NCI-H748 (cell line): ENCODE results near the gene SAMD4A.

Experiments
- DNase-seq: peaks from one replicate; lab custom pipeline; 2025; ENCODE audit not compliant: unreplicated experiment; lab: John Stamatoyannopoulos, UW

Gene SAMD4A

GRCh38 chr14:54565785-54566409, 1.0 kb upstream of the SAMD4A start:
- peak; percentile 76 for DNase-seq

DNA sequence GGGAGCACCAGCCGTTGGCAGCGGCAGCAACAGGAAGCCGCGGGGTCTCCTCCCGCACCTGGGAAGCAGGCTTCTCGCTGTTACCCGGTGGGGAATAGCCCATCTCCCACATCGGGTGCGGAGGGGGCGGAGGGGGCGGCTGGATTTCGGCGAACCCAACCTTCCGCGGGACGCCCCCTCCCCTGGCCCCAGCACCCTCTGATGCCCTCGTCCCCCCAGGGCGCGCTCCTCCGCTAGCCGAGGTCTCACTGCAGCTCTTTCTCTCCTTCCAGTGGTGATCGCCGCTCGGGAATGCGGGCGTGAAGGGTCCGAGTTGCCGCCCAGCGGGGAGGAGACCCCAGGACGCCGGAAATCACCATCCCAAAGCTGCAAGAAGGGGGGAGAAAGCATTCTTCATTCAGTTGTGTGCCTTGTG, 303 bp downstream of the SAMD4A start:
- DNase-seq = peak; percentile 50

DNA sequence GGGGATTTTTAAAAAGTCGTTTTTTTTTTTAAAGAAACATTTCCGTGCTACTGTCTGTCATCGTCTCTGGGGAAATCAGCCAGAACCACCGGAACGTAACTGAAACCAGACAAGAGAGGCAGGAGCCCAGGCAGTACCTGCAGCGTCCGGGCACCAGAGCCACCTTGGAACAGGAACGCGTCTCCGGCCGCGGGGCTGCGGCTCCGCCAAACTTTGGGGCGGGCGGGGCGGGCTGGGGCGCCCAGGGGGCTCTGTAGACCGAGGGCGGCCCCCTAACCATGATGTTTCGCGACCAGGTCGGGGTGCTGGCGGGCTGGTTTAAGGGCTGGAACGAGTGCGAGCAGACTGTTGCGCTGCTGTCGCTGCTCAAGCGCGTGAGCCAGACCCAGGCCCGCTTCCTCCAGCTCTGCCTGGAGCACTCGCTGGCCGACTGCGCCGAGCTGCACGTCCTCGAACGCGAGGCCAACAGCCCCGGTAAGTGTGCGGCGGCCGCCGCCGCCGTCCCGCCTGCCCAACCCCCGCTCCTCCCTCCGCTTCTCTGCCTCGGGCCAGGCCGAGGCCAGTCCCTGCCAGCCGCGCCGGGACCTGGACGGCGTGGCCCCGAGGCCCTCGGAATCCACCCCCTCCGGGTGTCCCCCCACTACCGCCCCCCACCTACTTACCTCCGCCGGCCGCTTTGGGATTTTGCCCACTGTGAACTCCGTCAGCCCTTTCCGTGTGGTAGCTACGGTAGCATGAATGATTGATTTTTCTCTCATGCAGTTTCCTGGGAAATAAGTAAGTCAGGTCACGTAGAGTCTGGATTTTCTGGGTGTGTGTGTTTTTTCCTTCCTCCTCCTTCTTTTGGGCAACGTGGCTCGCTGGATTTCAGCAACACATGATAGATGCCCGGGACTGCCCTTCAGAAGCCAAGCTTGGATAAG, 972 bp downstream of the SAMD4A start:
- peak; percentile 71 for DNase-seq

DNA sequence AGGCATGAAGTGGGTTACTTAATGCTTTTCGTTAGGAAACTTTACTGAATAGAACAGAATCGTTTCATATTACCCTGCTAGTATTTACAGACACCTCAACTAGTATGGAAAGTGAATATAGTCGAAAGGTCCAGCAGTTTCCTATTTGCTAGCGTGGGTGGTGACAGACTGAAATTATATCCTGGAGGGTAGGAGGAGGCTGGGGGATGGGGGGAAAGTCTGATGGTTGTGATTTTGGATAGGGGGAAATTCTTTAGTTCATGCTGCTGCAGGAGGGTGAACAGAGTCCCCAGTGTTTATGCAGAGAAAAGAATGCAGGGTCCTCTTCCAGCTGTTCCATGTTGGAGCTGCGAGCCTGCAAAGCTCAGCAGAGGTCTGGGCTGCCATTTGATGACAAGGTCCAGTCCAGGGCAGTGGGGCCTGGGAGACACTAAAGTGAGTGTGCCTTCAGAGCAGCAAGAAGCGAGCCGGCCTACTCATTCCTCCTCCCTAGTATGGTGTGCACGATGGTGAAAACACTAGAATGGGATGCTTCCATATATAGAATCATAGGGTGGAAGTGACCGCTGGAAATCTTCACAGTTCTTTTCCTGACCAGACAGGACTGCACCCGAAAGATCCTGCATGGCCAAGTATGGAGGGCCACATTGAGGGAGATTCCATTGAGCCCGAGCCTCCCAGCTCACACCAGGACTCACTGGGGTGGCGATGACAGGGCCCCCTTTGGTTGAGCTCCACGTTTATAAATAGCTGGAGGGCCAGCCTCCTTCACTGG, 2.1 kb downstream of the SAMD4A start:
- no peak for DNase-seq

- DNase-seq = no peak
These were observed 3.1 kb downstream of the SAMD4A start for GRCh38 chr14:54570047-54570446.

GRCh38 chr14:54570631-54571415, 3.9 kb downstream of the SAMD4A start:
- DNase-seq = no peak

DNA sequence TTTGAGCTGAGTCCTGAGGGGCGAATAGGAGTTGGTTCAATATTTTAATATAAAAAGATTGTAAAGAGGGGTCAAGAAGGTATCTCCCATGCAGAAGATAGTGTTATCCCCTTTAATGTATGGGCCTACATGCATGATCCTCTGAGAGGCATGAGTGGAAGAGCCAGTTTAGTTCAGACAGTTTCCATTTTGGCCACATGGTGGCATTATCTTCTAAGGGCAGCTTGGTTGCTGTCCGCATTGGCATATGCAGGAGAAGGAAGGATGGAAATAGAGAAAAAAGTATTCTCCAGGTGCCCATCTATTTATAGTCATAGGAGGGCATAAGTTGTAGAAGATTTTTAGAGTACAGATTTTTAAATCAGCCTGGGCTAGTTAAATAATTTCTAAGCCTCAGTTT, 5.4 kb downstream of the SAMD4A start:
- peak; percentile 64 for DNase-seq

DNA sequence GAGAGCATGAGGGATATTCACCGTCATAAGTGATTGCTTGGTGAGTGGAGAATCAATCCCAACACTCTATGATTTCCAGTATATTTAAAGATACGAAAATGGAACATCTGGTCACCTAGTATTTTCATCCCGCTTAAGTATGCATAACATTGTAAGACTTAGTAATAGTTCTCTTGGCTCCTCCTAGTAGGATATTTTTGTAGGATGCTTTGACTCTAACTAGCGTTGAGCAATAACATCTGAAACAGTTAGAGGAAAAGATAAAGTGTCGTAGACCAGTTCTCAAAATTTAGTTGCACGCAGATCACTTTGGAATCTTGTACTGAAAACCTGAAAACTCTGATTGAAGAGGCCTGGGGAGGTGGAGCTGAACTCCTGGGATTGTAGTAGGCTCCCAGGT, 7.6 kb downstream of the SAMD4A start:
- no peak for DNase-seq

- DNase-seq = no peak
These were observed 10.6 kb downstream of the SAMD4A start for GRCh38 chr14:54577494-54577893.

- DNase-seq = peak; percentile 17
These were observed 11.0 kb downstream of the SAMD4A start for GRCh38 chr14:54577977-54578376.

- DNase-seq = no peak
These were observed 12.7 kb downstream of the SAMD4A start for GRCh38 chr14:54579621-54580020.

- no peak for DNase-seq
These were observed 14.0 kb downstream of the SAMD4A start for GRCh38 chr14:54580933-54581332.

DNA sequence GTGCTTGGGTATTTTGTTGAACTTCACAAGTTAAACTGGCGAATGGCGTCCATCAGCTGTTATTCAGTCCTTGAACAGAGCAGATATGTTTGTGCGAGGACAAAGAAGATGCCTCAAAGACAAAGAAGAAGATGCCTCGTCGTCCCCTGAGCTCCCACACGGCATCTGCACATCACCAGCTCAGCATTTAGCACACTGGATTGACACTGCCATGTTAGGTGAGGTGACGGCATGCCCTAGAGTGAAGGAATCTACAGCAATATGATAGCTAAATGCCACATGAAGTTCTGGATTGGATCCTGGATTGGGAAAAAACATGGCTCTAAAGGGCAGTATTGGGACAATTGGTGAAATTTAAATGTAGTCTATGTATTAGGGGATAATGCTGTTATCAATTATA, 15.4 kb downstream of the SAMD4A start:
- DNase-seq = no peak

DNA sequence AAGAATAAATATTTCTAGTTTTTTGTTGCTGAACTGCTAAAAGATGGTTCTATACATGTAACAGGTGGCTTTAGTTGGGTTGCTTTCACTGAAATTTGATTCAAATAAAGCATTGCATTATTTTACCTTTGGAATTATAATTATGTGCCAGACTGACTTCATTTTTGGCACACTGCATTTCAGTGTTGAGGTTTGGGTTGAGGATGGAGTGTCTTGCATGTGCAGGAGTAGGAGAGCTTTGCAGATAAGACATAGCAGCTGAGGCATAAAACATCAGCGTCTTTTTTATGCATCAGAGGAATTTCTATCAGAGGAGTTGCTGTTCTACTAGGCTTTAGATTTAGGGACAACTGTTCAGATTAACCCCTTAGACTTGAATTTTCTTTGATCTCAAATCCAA, 17.2 kb downstream of the SAMD4A start:
- DNase-seq = no peak

DNA sequence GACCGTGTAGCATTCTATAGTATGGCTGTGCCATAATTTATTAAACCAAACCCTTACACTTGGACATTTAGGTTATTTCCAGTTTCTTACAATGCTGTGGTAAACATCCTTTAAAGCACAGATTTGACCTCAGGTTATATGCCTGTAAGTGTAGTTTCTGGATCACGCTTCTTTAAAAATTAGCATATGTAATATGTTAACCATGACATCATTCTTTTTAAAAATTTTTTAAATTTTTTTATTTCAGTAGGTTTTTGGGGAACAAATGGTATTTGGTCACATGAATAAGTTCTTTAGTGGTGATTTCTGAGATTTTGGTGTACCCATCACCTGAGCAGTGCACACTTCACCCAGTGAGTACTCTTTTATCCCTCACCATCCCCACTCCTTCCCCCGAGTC, 18.3 kb downstream of the SAMD4A start:
- no peak for DNase-seq

GRCh38 chr14:54589076-54589475, 22.1 kb downstream of the SAMD4A start:
- no peak for DNase-seq

- no peak for DNase-seq
These were observed 22.9 kb downstream of the SAMD4A start for GRCh38 chr14:54589843-54590242.

GRCh38 chr14:54590481-54590880, 23.6 kb downstream of the SAMD4A start:
- no peak for DNase-seq

DNA sequence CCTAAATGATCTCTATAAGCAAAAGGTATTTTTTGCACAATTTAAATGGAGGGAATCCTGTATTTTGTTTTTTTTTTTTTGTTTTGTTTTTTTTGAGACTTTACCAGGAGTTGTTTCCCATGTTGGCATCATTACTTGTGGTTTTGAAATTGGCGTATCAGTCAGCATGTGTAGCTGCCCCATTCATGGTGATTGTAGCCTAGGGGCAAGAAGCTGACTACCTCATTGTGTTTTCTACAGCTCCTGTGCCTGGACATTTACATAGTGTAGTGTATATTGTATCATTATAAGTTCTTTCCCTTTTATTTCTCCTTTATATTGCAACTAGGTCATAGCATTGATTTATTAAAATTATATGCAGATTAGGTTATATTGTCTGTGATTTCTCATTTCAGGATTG, 24.5 kb downstream of the SAMD4A start:
- DNase-seq = no peak

DNA sequence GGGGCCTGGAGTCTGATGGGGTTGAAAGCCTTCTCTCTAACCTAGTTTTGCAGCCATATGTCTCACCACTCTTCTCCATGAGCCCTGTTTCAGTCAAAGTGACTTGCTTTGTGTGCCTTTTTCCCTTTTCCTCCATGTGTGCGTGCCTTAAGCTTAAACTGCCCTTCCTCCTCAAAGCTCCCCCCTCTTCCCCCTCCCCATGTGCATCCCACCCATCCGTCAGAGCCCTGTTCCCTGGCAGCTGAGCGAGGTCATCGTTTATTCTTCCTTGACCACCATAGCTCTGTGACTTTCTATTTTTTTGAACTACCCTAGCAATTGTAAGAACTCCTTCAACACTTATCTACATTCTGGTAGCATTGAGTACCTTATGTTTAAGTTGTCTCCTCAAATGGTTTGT, 24.9 kb downstream of the SAMD4A start:
- DNase-seq = no peak

DNA sequence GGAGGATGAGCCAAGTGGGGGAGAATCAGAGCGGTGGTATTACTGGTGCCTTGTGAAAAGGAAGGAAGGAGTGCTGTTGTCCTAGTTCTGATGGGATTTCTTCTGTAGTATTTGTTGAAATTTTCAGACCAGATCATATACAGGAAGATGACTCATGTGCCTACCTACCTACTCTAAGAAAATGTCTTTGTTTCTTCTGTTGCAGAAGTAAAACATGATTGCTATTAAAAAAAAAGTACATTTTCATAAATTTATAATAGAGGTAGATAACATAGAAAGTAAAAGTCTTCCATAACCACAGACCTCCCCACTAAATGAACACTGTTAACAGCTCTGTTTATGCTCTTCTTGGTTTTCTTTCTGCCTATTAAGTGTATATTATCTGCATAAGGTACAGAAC, 26.9 kb downstream of the SAMD4A start:
- DNase-seq = no peak
